Vagina (tissue), 2 donors: ENCODE measurements around the gene RFTN1.

Source experiments
- CTCF ChIP-seq, 3 experiments: fragments of 450-650 bp in 2 of 3; fragments of 200-600 bp in 1 of 3; sonication (generic) in 1 of 3; IDR thresholded peaks; one replicate each; pipeline ENCODE4 v1.5.1; 2017 to 2019; ENCODE audit warnings: antibody characterized with exemption in 3 of 3, mild to moderate bottlenecking in 2 of 3, moderate library complexity in 2 of 3
- POLR2A ChIP-seq, 2 donors: fragments of 450-650 bp; IDR thresholded peaks; one replicate each; pipeline ENCODE4 v1.6.1; 2017; ENCODE audit warnings: antibody characterized with exemption in 2 of 2, mild to moderate bottlenecking in 2 of 2, moderate library complexity in 2 of 2
- POLR2AphosphoS5 ChIP-seq, 2 donors: sonication (generic); formaldehyde crosslinking; IDR thresholded peaks; one replicate each; pipeline ENCODE4 v1.9.0; 2017; ENCODE audit warnings: antibody characterized with exemption in 2 of 2, mild to moderate bottlenecking in 2 of 2, low read depth in 1 of 2; ENCODE audit not compliant: insufficient read depth in 1 of 2

DNA sequence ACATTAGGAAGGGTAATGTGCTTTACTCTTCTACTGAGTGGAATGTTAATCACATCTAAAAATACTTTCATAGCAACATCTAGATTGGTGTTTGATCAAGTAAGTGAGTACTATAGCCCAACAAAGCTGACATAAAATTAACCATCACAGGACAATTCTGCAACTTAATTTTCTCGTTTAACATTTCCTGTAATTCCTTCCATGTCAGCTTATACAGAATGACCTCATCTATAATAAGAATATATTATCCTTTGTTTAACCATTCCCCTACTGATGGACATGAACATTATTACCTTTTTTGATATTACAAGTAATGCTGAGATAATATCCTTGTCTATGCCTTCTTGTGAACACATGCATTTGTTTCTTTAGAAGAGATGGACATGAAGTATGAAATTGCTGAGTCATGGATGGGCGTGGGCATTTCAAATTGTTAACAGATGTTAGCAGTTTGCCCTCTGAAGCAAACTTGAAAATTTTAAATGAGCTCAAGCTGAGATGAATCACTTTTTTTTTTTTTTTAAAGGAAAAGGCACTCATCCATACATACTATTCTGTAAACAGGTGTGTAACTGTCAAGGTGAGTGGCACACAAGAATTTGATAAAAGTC is 163.4 kb downstream of the RFTN1 start:
- no peak for TF ChIP-seq POLR2A (IDR thresholded peaks at IDR 0.05)
- no peak for TF ChIP-seq CTCF (IDR thresholded peaks at IDR 0.05)
- no peak for TF ChIP-seq POLR2AphosphoS5 (IDR thresholded peaks at IDR 0.05; ENCODE audit: insufficient read depth in 1 of 2, low read depth in 1 of 2)
